SW 1271 (cell line): Measurements from ENCODE around the gene DHCR7.
"Not testable (repeated sequence)": the region's sequence is repeated elsewhere in the genome, so short reads cannot be mapped to it uniquely, and the experiment has no call there.

Experiments
- DNase-seq, 2 experiments: peaks; one replicate each; lab custom pipeline; 2025; lab: John Stamatoyannopoulos, UW

The DHCR7 gene

DNA sequence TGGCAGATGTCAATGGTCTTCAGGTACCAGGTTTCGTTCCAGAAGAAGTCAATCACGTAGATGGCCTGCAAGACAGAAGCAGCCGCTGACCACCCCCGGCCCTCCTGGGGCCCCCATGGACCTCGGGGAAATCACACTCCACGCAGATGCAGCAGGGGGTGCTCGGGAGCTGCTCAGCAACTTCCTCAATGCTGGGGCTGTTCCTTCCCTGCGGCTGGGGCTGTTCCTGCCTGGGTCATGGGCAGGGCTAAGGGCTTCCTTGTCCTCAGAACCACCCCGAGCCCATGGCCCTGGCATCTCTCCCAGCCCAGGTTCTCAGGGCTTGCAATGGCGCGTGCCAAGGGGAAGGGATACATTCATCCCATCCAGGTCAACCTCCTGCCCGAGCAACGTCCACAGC is 10.3 kb downstream of the DHCR7 start:
- DNase-seq: no peak

DNA sequence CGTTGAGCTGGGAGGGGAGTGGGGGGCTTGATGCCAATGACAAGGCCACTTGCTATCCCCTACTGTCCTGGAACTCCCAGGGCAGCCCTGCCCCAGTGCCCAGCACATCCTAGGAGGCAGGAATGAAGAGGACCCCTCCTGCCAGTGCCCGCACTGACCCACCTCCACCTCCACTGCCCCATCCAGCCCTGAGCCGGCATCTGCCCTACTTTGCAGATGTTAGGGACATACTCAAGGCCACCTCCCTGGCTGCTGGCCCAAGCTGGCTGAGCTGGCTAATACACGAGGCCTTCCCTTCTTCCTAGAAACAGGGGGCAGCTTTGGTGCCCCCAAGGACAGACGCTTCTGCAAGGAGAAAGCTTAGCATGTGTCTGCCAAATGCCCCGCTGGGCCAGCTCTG is 10.8 kb downstream of the DHCR7 start:
- no peak for DNase-seq

DNA sequence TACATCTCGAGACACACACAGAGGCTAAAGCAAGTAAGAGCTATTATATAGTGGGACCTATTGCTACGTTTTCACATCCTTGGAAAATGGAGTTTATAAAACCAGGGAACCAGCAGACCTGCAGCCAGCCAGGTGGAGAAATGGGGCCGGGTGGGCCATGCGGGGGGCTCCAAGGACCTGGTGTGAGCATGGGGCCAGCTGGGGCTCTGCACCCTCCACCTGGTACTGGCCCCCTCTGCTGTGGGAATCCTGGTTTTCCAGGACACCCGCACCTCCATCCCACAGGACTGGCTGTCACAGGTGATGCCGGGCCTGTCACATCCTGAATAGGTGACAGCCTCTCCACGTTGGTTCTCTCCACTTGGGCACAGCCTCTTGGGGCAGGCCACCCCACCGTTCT is 11.3 kb downstream of the DHCR7 start:
- DNase-seq: no peak

DNA sequence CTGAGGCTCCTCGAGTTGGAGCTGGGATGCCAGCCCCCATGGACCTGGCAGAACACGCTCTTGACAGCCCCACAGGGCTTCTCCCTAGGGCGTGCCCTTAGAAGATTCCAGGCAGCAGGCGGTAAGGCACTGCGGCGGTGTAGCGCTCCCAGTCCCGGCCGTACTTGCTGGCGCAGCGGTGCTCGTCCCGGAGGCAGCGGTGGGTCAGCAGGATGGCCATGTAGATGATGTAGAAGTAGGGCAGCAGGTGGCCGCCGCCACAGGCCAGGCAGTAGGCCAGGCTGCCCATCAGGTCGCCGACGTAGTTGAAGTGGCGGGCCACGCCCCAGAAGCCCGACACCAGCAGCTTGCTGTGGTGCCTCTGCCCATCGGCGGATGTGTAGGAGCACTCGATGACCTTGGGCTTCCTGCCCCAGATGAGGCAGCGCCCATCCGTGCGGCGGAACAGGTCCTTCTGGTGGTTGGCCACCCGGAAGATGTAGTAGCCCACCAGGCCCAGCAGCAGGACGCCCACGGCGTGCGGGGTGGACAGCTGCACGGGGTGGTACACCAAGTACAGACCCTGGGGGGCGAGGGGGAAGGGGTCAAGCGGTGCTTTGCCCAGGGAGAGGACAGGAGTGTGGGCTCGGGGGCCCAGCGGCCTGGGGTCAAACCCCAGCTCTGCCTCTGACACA is 12.8 kb downstream of the DHCR7 start:
- no peak for DNase-seq

DNA sequence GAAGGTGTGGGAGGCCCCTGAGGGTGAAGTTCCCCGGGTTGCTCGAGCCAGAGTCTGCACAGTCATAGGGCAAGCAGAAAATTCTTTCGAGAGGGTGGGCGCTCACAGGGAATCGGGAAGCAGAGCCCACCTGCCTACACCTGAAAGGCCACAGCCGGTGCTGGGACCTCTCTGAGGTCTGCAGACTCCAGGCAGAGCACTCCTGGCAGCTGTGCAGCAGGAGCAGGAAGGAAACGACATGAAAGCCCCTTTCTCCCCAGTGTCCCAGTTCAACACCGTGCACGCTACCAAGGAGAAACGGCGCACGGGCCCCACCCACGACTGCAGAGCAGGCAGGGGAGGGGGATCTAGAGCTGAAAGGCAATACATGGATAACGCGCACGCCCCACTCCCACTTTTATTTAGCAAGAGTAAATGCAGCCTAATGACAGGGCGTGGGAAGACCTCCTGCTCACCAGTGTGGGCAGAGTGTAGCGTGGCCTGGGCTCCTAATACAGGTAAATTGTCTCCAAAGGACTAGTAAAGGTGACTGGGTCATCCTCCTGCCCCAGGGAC is 13.5 kb downstream of the DHCR7 start:
- DNase-seq: no peak

DNA sequence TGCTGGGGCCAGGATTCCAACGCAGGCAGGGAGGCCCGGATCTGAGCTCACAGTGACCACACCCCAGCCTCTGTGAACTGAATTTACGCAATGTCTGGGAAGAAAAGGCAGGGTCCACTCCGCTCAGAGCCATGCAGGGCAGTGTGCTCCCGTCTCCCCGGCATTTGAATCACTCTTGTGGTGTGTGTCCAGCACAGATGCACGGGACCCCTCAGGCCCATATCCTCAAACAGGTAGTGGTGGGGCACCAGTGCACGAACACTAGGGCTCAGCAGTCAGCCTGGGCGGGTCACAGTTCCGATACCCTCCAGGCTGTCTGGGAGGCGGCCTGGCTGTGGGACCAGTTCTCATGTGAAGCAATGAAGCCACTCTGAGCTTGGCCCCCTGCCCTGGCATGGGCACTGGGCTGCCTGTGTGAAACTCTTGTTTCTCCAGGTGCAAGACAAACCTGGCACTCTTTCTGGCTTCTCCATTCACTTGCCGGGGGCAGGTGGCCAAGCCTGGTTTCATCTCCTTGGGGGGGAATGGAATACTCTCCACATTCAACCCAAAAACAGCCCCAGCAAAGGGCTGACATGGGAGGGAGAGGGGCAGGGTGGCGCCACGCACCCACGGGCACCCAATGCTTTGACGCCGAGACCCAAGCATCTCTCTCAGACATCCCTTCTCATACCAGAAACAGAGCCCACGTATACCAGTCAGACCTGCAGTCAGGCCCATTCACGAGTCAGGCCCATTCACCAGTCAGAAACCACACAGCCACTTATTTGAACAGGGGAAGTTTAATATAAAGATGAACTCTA is 14.3 kb downstream of the DHCR7 start:
- no peak for DNase-seq

DNA sequence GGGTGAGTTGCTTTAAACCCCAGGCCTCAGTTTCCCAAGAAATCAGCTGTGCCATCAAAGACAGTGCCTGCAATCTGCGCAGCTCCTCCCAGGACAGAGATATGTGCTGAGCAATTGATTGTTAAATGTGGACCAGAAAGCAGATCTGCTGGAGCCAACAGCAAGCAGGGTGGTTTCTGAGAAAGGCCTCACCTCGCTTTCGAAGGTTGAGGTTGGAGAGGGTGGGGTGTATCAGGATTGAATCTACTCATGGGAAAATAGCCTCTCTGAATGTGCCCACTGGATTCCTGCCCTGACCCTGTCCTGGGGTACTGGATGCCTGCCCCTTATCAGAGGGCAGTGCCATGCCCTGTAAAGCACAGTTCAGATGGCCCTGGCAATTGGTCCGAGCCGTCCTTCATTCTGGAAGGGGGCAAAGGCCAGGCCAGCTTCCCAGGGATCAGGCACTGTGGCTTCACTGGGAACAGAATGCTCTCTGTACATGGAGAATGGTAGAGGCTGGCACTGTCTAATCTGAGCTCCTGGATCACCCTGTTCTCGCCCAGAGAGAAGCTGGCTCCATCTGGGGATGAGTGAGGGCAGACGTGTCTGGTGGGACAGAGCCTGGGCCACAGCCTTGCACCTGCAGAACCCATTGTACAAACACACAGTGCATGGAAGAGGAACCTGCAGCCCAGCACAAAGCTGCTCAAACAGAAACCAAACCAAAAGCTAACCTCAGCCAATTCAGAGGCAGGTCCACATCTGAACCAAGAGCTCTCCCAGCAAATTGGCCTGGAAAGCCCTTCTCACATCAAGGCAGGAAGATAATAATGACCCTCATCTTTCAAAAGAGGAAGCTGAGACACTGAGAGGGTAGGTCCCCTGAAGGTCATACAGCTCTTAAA is 15.2 kb downstream of the DHCR7 start:
- no peak for DNase-seq

DNA sequence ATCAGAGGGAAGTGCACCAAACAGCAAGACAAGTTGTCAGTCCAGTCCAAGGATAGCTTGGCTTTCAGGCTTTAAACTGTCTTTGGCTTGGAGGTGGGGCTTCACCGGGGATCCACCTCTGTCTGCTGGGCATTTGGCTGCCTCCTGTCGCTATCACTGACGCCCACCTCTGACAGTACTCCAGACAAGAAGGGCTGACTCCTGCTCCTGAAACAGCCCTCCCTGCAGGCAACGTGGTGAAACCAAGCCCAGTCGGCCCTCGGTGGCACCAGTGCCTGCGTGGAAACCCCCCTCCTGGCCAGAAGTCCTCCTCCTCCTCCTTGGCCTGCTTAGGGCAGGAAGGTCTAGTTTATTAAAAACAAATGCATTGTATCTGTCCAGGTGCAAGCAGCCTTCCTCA is 16.9 kb downstream of the DHCR7 start:
- no peak for DNase-seq

DNA sequence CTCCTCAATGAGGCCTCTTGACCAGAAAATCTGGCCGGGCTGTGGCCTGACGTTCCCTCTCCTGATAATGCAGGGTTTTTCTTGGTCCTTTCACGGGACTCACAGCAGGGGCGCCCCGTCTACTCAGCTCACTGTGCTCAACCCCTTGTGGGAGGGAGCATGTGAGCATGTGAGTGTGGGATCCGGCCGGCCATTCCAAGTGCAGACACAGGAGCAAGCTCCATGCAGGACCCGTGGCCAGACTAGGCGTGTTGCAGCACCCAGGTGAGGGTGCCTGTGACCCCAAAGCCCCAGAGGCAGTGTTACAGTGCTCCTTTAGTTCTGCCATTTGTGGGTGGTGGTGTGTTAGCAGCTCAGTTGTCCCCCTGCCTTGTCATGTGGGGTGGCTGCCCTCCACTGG is 18.0 kb downstream of the DHCR7 start:
- DNase-seq: no peak

DNA sequence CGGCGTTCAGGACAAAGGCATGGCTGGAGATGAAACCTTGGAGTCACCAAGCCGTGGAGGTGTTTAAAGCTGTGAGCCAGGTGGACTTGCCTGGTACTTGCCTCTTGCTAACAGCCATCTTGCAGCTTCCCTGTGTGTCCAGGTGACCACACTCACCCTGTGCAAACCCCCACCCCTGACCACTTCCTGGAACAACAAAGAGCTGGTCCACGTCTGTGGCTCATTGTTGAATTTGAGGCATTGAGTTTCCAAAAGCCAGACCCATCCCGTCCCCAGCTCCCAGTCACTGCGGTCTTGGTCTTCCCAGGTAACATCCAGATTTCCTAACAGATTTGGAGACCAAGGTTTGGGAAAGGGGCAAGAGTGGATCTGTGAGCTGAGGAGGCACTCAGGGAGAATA is 18.5 kb downstream of the DHCR7 start:
- DNase-seq: no peak

DNA sequence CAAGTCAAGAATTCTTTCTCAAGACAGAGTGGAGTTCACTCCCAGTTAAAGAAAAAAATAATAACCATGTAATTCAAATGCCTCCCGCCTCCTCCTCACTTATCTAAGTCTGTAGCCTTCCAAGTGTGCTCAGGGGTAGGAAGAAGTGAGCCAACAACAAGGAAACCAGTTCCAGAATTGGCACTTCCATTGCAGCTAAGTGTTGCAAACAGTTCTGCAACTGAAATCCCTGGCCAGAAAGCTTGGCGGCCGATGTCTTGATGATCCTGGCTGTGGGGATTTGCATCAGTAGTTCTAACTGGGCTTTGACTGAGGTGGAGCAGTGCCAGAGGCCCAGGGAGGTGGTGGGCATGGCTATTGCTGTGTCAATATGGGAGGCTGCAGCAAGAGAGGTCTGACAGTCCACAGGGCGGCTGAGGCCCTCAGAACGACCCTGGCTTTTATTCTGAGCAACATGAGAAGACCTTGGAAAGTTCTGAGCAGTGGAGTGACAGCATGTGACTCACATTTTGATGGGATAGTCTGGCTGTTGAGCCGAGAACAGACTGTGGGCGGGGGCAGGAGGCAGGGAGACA is 19.2 kb downstream of the DHCR7 start:
- DNase-seq: no peak

DNA sequence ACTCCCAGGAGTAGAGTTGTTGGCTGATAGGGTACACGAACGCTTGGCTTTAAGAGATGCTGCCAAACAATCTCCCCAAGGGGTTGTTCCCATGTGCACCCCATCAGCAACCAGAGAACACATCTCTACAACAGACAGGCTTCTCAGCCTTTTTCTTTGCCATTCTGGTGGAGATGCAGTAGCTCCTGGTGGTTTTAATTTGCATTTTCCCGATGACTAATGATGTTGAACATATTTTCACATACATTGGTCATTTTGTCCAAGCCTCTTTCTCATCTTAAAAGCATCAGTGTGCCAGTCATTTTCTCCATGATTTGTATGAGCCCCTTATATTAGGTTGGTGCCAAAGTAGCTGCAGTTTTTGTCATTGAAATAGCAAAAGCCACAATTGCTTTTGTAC is 21.8 kb downstream of the DHCR7 start:
- DNase-seq: no peak

DNA sequence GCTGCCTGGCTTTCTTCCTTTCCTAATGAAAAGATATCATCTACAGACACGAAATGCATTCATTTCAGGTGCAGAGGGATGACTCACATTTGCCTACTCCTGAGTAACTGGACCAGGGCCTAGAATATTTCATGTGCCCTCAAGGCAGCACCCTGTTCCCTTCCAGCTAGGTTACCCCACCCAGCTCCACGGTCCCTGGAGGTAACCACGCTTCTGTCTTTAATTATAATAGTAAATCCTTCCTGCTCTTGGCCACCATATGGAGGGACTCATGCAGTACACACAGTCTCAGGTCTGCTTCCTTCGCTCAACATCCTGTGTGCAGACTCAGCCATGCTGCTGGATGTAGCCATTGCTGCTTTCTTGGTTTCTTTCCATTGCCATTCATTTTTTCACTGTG is 22.3 kb downstream of the DHCR7 start:
- DNase-seq: no peak

DNA sequence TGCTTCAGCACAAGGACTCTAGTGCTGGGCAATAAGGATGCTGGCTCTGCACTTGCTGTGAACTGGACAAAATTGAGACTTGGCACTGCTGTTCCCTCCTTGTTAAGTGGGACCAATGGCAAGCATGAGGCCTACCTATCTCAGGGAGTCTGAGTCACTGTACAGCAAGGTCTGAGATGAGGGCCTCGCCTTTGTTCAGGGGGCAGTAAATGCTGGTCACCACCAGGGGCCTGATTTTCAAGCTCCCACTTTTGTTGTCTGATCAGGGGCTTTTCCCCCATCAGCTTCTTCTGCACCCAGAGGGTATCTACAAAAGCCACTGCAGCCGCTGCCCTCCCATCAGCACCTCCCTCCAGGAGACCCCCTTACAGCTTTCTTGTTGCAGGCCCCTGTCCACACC is 22.8 kb downstream of the DHCR7 start:
- DNase-seq: peak in 1 of 2 experiments; percentile 9

DNA sequence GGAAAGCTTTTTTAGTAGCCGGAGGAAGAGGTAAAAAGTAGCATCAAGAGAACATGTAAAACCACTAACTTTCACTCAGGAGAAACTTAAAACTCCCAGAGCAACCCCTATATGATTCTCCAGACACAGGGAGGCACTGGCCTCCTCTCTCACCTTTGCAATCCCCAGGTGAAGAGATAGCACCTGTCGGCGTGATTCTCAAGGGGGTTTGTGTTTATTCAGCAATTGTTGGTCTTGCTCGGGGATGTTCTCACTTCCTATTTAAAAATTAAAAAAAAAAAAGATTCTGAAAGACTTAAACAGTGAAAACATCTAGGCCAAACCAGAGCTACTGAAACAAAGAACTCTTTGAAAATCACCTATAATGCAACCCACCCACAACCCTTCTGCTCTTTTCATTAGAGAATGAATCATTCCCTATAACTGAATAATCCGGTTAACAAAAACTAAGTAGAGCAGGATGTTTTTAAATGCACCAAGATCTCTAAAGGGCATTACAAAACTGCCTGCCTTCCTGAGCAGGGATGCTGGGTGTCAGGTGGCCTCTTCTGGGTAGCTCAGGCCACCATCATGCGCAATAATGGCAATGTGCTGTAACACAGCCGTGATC is 24.9 kb downstream of the DHCR7 start:
- no peak for DNase-seq

DNA sequence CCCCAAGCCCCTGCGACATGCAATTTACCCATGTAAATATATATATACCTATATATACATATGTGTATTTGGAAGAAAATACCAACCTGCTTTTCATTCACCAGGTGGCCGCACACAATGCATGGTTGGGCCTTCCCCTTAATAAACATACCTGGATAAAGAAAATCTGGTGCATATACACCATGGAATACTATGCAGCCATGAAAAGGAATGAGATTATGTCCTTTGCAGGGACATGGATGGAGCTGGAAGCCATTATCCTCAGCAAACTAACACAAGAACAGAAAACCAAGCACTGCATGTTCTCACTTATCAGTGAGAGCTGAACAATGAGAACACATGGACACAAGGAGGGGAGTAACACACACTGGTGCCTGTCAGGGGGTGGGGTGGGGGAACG is 25.9 kb downstream of the DHCR7 start:
- DNase-seq: not testable (repeated sequence)

DNA sequence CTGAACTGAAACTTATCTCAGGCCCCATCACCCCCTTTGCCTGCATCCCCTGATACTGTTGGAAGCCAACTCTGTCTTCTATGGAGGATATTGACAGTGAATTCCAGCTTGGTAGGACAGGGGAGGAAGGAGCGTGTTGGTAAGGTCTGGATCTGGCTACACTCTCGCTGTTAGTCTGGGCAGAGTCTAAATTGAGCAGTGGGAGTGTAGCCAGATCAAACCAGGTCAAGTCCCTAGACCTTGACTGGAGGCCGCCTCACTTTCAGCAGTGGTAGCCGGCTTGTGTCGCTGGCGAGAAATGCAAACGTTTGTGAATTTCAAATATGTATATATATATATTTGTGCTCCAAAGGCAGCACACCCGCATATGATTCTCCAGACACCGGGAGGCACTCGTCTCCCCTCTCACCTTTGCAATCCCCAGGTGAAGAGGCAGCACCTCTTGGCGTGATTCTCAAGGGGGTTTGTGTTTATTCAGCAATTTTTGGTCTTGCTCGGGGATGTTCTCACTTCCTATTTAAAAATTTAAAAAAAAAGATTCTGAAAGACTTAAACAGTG is 26.7 kb downstream of the DHCR7 start:
- no peak for DNase-seq

DNA sequence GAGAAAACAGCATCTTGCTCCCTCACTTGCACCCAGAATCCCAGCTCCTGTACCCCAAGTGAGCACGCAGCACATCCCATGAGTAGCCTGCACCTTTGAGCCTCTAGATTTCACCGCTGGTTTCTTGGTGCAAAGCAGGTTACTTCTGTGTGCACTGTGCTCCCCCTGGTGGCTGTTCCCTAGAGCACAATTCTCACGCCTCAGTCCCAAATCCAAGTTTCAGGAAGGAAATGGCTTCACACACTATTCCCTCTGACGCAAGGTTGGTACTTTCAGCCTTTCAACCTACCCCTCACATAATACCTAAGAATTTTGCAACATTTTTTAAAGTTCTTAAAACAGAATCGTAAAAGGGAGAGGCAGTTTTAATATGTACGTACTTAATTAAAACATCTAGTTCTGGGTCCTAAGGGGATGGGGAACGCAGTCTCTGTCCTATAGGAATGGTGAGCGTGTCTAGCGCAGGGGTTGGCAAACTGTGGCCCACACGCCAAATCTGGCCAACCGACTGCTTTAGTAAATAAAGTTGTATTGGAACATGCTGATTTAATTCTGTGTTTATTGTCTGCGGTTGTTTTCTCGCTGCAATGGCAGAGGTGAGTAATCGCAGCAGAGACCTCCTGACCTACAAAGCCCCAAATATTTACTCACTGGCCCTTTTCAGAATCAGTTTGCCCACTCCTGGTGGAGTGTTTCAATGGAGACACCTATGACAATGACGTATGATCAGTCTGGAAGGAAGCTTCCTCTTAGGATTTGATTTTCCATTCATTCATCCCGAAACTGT is 27.5 kb downstream of the DHCR7 start:
- DNase-seq: peak in 1 of 2 experiments; percentile 61

DNA sequence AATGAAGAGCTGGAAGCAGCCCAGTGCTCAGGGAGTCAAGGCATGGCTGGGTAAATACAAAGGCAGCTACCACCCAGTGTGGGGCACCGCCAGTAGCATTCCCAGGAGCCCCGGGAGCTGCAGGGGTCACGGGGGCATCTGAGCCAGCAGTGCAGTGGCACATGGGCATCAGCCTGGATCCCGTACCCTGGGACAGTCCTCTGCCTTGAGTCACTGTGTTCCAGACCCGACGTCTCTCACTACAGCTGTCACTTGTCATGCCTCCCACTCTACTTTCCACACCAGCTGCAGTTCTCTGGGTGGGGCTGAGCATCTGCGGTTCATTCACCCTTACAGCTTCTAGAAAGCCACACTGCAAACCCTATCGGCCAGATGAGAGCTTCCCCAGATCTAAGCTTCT is 29.6 kb downstream of the DHCR7 start:
- no peak for DNase-seq

DNA sequence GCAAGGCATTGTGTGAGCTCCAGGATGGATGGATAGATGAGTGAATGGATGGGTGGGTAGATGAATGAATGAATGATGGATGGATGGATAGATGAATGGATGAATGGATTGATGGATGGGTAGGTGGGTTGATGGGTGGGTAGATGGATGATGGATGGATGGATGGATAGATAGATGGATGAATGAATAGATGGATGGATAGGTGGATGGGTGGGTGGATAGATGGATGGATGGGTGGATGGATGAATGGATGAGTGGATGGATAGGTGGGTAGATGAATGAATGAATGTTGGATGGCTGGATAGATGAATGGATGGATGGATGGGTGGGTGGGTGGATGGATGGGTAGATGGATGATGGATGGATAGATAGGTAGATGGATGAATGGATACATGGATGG is 33.5 kb downstream of the DHCR7 start:
- no peak for DNase-seq
